Stimulated activated CD8-positive, alpha-beta memory T cell treated with anti-CD3 and anti-CD28 coated beads, Interleukin-12 subunit alpha, Interleukin-12 subunit beta, amount 100 ng/mL, for 24 hours (primary cell): ENCODE results near the gene HDAC4.
A peak's percentile ranks its signal among the peaks of the same experiment; 100 is the strongest.

Source experiments
- DNase-seq: peaks from one replicate; pipeline ENCODE4 v3.0.0-alpha.2; 2020; ENCODE audit errors: extremely low read depth

The HDAC4 gene

GRCh38 chr2:239308661-239309397, 92.0 kb downstream of the HDAC4 start:
- DNase-seq, result no peak

GRCh38 chr2:239307921-239308613, 92.8 kb downstream of the HDAC4 start:
- no peak for DNase-seq

- DNase-seq, result no peak
Observed at GRCh38 chr2:239307221-239307569, 93.6 kb downstream of the HDAC4 start.

- no peak for DNase-seq
Observed at GRCh38 chr2:239306274-239307220, 94.3 kb downstream of the HDAC4 start.

GRCh38 chr2:239305771-239306170, 95.0 kb downstream of the HDAC4 start:
- no peak for DNase-seq

GRCh38 chr2:239305222-239305575, 95.6 kb downstream of the HDAC4 start:
- no peak for DNase-seq

GRCh38 chr2:239304533-239305221, 96.1 kb downstream of the HDAC4 start:
- no peak for DNase-seq

GRCh38 chr2:239303711-239304532, 96.9 kb downstream of the HDAC4 start:
- no peak for DNase-seq

DNA sequence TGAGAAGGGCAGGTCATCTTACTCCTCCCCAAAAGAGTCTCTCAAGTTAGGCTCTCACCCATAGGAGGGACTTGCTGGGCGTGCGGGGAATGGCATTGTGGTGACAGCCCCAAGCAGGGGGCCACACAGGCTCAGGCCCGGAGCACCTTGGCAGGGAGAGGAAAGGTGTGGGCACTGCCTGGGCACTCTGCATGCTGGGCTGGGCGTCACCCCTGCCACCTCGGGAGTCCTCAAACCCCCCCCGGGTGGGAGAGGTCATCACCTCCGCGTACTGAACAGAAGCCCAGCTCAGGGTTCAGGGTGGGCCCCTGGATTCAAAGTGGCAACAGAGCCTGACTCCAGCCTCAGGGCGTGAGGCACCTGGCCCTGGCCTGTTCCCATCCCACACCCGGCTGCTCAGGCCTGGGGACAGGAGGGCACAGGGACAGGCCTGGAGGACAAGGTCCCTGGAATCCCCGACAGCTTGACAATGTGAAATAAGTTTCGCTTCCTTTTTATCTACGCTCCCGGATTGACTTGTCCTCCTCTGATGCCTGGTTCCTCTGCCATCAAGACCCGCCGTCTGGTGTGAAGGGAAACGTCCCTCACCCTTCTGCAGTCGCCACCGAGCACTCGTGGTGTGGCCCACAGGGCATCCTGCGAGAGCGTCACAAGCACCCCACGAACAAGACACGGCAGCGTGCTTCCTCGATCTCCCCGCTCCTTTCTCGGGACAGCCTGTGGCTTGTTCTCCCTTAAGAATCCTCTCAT, 97.8 kb downstream of the HDAC4 start:
- no peak for DNase-seq

DNA sequence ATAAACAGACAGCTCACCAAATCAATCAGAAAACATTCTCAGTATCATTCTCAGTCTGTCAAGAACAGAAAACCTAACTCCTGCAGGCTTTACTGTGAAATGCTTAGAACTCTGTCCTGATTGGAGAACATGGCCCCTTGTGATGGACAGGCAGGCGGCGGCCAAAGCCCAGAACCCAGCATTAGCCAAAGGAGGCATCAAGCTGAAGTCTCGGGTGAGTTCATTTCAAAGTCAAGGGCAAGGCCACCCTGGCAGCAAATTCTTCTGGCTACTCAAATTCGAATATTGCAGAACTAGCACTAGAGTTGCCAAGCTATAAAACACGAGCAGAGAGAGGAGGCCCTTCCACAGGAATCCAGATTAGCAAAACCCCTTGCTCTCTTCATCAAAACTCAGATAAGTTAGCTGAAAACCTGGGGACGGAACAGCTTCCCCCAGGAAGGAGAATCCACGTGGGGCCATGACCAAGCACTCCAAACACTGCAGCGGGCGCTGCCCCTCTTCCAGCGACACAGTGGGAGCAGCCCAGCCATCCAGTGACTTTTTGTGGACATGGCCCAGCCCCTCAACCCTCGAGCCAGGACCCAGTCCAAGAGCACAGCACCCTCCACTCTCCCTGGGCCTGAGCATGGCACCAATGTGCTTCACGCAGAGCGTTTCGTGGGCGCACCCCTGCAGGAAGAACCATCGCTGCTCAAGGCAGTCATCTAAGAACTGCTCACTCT, 98.6 kb downstream of the HDAC4 start:
- DNase-seq, result no peak

DNA sequence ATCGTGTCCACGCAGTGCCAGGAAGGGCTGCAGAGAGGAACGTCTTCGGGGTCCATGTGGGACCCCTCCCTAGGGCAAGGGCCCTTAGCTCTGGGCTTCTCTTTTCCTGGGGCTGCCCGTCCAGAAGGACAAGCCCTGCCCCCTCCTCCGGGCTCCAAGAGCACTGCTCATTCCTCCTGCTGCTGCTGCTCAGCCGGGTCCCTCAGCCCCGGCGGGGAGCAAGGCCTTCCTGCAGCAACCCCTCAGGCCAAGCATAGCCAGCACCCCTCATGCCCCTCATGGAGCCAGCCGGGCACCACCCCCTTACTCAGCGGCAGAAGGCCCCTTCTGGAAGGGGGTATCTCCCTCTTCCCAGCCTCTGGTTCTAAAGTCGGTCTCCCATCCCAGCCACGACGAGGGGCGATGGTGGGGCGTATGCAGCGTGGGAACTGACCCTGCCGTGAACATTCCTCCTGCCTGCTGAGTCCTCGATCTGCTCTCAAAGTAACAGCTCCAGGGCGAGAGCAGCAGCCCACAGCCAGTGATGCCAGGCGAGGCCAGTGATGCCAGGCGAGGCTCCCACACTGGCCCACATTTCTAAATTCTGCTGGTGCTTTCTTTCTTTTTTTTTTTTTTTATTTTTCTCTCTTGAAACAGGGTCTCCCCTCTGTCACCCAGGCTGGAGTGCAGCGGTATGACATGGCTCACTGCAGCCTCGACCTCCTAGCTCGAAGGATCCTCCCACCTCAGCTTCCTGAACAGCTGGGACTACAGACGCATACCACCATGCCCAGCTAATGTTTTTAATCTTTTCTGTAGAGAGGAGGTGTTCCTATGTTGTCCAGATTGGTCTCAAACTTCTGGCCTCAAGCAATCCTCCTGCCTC, 99.7 kb downstream of the HDAC4 start:
- DNase-seq, result no peak

DNA sequence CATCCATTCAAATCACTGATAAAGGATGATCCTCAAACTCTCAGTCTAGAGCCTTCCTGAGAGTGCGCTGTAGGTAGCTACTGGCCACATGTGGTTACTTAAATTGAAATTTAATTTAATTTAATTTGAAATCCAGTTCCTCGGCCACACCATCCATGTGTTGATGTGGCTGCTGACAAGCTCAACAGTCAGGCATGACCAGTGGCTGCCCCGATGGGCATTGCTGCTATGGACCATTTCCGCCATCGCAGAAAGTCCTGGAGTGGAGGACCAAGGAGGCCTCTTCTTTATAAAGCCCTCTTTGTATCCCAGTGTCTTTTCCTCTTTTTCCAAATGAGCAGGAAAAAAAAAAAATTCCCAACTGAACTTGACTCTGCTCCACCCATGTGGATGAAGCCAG, 100.6 kb downstream of the HDAC4 start:
- no peak for DNase-seq

GRCh38 chr2:239299218-239299939, 101.4 kb downstream of the HDAC4 start:
- DNase-seq, result no peak

DNA sequence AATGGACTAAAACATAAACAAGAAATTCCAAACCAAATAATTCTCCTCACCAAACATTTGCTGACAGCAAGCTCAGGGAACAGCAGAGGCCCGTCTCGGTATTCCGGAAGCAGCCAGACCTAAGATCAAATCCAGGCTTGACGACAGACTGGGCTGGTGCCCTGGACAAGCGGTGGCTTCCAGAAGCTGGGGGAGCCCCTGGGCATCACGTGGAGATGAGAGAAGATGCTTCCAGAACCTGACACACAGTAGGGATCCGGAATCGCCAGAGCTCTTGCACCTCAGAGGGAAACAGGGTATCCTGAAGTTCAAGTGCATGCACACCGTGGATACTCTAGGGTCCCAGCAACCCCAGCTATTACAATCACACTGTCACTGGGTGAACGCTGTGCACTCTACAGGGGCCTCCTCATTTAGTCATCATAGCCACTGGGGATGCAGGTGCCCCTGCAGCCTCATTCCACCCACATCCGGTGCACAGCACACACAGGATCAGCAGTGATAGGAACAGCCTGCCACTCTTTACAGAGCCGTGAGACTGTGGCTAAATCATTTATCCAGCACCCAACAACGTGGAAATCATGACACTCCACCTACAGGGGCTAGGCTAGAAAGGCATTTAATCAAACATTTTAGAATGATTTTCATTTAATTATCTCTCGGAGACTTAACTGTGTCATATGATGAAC, 102.6 kb downstream of the HDAC4 start:
- DNase-seq, result peak; percentile 40

DNA sequence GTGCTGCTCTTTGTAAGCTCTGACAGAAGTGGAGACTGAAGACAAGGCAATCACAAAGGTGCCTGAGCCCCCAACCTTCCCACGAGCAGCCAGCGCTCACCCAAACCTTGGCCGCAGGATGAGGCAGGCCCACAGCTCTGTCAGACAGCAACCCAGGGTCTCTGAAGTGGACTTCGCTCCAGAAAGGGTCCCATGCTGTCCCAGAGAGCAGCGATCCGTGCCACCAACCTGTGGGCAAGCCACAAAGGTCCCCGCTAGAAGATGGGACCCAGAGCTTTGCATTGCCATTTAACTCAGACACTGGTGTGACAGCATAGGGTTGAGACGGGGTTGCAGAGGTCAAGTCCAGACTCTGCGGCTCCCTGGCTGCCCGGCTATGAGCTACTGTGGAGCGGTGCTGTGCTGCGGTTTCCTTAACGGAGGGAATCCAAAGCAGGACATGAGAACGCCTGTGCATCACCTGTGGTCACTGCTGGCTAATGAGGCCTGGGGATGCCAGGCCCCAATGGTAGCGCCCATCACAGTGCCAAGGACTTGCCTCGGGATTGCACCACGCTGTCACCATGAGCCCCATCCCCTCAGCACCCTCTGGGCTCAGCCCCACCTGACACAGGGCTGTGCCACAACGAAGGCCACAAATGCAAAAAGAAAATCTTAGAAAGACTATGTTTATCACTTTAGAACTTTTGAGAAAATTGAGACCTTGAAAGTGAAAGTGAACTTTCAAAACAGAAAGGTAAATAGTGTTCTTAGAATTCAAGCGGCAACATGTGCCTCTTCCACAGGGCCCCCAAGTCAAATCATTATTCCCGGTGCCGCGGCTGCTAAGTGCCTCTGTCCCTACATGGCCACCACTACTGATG, 103.4 kb downstream of the HDAC4 start:
- no peak for DNase-seq
